GM18507 (cell line): Measurements from ENCODE around the gene RTEL1.

Experiments
- DNase-seq: peaks from one replicate; pipeline ENCODE4 v3.0.0; 2011; ENCODE audit warnings: low read depth; ENCODE audit not compliant: insufficient read length; ENCODE audit errors: extremely low spot score
- FAIRE-seq: peaks from 2 replicates; lab custom pipeline; 2011; peaks lifted over from hg19 to GRCh38; lab: Jason Lieb, UNC

The RTEL1 gene

GRCh38 chr20:63734946-63735858, 77.1 kb downstream of the RTEL1 start:
- DNase-seq (no peak), FAIRE-seq (no peak)

GRCh38 chr20:63735859-63736718, 78.0 kb downstream of the RTEL1 start, which contains the start of gene LIME1:
LIME1 (plus strand) TSS chr20:63736664; CDS start chr20:63737550, 886 bp downstream.
- DNase-seq = no peak
- peak; percentile 78 for FAIRE-seq

GRCh38 chr20:63736893-63737694, 79.0 kb downstream of the RTEL1 start:
- DNase-seq (no peak), FAIRE-seq (peak; percentile 66)

GRCh38 chr20:63737695-63737944, 79.5 kb downstream of the RTEL1 start:
- FAIRE-seq = no peak
- DNase-seq = no peak

- DNase-seq (no peak), FAIRE-seq (no peak)
Measured at GRCh38 chr20:63737945-63738686, 80.0 kb downstream of the RTEL1 start.

DNA sequence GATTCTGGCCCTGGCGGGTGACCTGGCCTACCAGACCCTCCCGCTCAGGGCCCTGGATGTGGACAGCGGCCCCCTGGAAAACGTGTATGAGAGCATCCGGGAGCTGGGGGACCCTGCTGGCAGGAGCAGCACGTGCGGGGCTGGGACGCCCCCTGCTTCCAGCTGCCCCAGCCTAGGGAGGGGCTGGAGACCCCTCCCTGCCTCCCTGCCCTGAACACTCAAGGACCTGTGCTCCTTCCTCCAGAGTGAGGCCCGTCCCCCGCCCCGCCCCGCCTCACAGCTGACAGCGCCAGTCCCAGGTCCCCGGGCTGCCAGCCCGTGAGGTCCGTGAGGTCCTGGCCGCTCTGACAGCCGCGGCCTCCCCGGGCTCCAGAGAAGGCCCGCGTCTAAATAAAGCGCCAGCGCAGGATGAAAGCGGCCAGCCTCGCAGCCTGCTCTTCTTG, 80.6 kb downstream of the RTEL1 start:
- FAIRE-seq (no peak), DNase-seq (no peak)

DNA sequence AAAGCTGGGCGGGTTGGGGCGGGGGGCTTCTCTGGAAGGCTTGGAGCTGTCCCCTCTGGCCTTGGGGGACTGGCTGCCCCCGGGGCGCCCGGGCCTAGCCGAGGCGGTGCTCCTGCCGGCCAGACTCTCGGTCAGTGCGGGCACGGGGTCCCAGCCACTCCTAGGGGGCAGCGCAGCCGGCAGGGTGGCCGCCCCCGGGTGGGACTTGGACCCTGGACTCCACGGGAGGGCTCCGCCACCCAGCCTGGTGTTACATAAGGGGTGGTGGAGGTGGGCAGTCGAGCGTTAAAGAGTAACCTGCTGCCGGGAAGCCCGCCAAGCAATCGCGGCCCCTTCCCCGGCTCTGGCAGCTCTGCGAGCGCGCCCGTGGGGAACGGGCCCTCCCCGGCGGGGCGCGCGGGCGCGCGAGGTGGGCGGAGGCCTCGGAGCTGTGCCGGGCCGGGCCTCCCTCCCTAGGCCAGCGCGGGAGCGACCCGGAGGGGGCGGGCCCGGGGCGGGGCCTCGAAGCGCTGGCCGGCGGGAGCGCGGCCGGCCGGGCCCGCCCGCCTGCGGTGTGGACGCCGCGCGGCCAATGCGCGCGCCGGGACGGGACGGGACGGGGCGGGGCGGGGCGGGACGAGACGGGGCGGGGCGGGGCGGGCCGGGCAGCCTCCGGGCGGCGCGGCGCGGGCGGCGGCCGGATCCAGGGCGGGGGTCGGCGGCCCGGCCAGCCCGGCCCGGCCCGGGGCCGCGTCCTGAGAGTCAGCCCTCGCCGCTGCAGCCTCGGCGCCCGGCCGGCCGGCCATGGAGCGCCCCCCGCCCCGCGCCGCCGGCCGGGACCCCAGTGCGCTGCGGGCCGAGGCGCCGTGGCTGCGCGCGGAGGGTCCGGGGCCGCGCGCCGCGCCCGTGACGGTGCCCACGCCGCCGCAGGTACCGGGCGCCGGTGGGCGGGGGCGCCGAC, 81.3 kb downstream of the RTEL1 start, which contains the start of gene SLC2A4RG:
TSS of gene SLC2A4RG (plus strand) at position 647 of the 940 bp plus-strand sequence. CDS start at position 784, 137 bp downstream.
- no peak for FAIRE-seq
- peak; percentile 88 for DNase-seq

- DNase-seq (no peak), FAIRE-seq (no peak)
Measured at GRCh38 chr20:63740070-63740626, 82.0 kb downstream of the RTEL1 start.

DNA sequence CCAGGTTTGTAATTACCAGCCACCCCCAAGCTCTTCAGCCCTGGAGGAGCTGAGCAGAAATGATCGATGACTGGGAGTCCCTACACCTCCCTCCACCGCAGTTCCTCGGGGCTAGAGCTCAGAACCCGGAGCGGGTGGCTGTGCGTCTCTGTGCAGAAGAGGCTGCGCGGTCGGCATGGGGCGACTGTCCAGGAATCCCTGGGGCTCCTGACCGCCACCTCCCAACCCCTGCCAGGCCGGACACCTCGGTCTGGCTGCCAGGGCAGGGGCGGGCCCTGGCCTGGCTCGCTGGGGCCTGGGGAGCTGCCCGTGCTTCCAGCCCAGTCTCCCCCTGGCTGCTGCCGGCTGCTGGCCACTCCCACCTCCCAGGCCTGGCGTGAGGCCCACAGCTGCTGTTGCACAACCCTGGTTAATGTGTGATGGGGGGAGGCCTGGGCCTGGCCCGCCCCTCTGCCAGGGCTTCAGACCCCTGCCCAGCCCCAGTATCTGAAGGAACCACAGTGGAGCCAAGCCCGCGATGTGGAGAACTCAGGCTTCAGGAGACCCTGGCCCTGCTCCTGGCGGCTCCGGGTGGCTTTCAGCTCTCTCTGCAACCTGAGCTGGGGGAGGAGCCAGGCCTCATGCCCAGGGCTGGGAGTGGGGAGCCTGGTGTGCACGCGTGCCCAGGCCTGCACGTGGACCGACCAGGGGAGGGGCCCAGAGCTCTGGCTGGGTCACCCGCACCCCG, 82.7 kb downstream of the RTEL1 start:
- no peak for DNase-seq
- FAIRE-seq = no peak

DNA sequence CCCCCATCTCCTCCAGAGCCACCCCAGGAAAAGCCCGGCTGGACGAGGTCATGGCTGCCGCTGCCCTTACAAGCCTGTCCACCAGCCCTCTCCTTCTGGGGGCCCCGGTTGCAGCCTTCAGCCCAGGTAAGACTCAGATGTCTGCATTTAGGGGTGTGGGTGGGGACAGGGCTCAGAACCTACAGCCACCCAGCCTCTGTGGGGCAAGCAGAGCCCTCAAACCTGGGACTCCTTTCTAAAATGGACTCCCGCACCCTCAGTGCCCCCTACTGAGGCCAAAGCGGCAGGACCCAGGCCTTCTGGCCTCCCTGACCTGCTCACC, 83.2 kb downstream of the RTEL1 start:
- FAIRE-seq (no peak), DNase-seq (no peak)

DNA sequence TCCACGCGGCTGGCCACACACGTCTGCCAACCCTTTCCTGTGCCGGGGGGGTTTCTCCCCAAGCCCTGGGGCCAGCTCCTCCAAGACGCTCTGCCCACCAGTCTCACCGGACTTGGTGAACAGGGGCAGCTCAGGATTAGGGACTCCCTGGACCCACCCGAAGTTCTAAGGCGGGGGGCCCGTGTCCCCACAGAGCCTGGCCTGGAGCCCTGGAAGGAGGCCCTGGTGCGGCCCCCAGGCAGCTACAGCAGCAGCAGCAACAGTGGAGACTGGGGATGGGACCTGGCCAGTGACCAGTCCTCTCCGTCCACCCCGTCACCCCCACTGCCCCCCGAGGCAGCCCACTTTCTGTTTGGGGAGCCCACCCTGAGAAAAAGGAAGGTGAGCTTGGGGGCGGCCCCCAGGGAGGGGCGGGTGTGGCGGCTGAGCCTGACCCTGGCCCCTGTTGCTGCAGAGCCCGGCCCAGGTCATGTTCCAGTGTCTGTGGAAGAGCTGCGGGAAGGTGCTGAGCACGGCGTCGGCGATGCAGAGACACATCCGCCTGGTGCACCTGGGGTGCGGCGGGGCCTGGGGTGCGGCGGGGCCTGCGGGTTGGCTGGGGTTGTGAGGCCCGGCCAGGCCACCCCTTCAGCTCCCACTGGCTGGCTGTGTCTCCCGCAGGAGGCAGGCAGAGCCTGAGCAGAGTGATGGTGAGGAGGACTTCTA, 83.7 kb downstream of the RTEL1 start:
- no peak for DNase-seq
- FAIRE-seq = no peak

- no peak for FAIRE-seq
- DNase-seq = no peak
Measured at GRCh38 chr20:63742381-63743024, 84.4 kb downstream of the RTEL1 start.

GRCh38 chr20:63743210-63743970, 85.3 kb downstream of the RTEL1 start:
- no peak for FAIRE-seq
- no peak for DNase-seq

- FAIRE-seq (no peak), DNase-seq (no peak)
Measured at GRCh38 chr20:63744158-63744557, 86.0 kb downstream of the RTEL1 start.

DNA sequence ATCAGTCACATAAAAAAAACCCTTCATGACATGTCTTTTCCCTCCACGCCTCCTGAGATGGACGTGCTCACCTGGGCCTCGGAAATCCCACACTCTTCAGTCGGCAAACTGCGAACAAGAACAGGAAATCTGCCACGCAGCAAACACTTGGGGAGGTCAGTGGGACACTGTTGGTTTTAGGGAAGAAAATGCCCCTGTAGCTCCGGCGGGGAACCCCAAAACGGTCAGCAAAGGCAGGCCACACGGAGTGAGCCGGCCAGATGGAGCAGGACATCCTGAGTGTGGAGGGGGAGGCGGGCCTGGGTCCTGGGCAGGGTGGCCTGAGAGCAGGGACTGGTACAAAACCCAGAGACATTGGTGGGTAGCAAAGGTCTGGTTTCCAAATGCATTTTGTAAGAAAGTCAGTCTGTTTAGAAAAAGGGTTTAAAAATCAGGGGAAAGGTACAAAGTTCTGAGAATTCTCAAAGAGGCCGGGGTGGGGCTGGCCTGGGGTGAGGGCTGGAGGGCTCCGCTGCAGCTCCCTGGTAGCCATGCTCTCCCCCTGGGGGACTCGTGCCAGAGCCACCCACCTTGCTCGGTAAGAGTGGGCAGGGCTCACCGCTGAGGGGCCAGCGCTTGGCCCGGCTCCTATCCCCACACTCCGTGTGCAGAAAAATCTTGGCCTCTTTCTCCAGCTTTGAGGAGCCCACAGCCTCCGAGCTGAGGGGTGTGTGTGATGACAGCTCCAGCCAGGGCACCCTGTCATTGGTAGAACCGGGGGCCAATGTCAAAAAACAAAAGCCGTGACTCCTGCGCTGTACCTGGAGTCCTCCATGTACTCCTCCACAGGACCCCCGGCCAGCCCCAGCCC, 86.7 kb downstream of the RTEL1 start:
- no peak for FAIRE-seq

More for the DNA sequence above, 86.7 kb downstream of the RTEL1 start:
- no peak for DNase-seq
